H1 (cell line): ENCODE results near the gene SNX12. TPM values are rescaled to one million over a fixed set of nuclear protein-coding genes. Genes with fewer than 3 reads are reported as not detected.

Experiments used
- CTCF ChIA-PET: fragments of 300-600 bp; sonication (Branson Sonifier 250); formaldehyde crosslinking; loops from one replicate; lab custom pipeline; 2021; ENCODE audit not compliant: partially characterized antibody; lab: Charles Lee
- POLR2A ChIA-PET: fragments of 300-600 bp; sonication (Branson Sonifier 250); formaldehyde crosslinking; loops from one replicate; lab custom pipeline; 2021; ENCODE audit warnings: inconsistent platforms; ENCODE audit not compliant: partially characterized antibody; lab: Charles Lee
- DNase-seq, 2 experiments: peaks; one replicate each; pipeline versions ENCODE4 v3.0.0 to v3.0.0-alpha.2; 2010 to 2022; ENCODE audit warnings: low spot score in 2 of 2, low read depth in 1 of 2, mixed read lengths in 1 of 2
- FAIRE-seq: peaks from 2 replicates; lab custom pipeline; 2011; peaks lifted over from hg19 to GRCh38; lab: Jason Lieb, UNC
- H2AFZ ChIP-seq: 2 replicates; pipeline ENCODE4 v1.8.1; 2012; ENCODE audit warnings: low read length, inconsistent platforms
- H2AK5ac ChIP-seq: 2 replicates; pipeline ENCODE4 v1.6.1; 2013; ENCODE audit warnings: low read depth, low read length
- H2BK120ac ChIP-seq: replicated peaks from 2 replicates; pipeline ENCODE3; 2013; ENCODE audit warnings: low read depth, low read length, inconsistent platforms
- H2BK12ac ChIP-seq: 2 replicates; pipeline ENCODE4 v1.6.1; 2013; ENCODE audit warnings: low read depth, low read length
- H2BK15ac ChIP-seq: 2 replicates; pipeline ENCODE4 v1.6.1; 2013; ENCODE audit warnings: low read length
- H2BK20ac ChIP-seq: 2 replicates; pipeline ENCODE4 v1.6.1; 2013; ENCODE audit warnings: low read length
- H2BK5ac ChIP-seq: 2 replicates; pipeline ENCODE4 v1.6.1; 2013; ENCODE audit warnings: low read depth, low read length
- H3K14ac ChIP-seq: 2 replicates; pipeline ENCODE4 v1.6.1; 2013; ENCODE audit warnings: inconsistent platforms; ENCODE audit not compliant: insufficient read length
- H3K18ac ChIP-seq: 2 replicates; pipeline ENCODE4 v1.6.1; 2013; ENCODE audit warnings: low read length; ENCODE audit errors: extremely low read depth
- H3K23ac ChIP-seq: 2 replicates; pipeline ENCODE4 v1.6.1; 2013; ENCODE audit warnings: inconsistent platforms; ENCODE audit not compliant: insufficient read length
- H3K23me2 ChIP-seq: 2 replicates; pipeline ENCODE4 v1.6.1; 2013; ENCODE audit warnings: low read depth, low read length
- H3K27ac ChIP-seq: 2 replicates; pipeline ENCODE4 v1.6.1; 2011; ENCODE audit warnings: low read depth, low read length, inconsistent platforms
- H3K27me3 ChIP-seq, 4 experiments: replicated peaks in 1 of 4; 1 replicate in 1 of 4; 2 replicates in 3 of 4; pipeline versions ENCODE4 v1.6.1 to v1.8.1; 2011 to 2013; ENCODE audit warnings: low read length in 3 of 4, mild to moderate bottlenecking in 3 of 4, inconsistent platforms in 2 of 4, mixed read lengths in 2 of 4, moderate library complexity in 1 of 4; ENCODE audit not compliant: control insufficient read depth in 3 of 4, insufficient read depth in 3 of 4; ENCODE audit errors: extremely low read depth in 1 of 4
- H3K36me3 ChIP-seq, 4 experiments: 2 replicates each; pipeline versions ENCODE4 v1.6.1 to v1.8.1; 2011 to 2013; ENCODE audit warnings: mild to moderate bottlenecking in 4 of 4, low read length in 3 of 4, moderate library complexity in 2 of 4, control low read depth in 1 of 4, inconsistent platforms in 1 of 4; ENCODE audit not compliant: insufficient read depth in 4 of 4, control insufficient read depth in 2 of 4
- H3K4ac ChIP-seq: replicated peaks from 2 replicates; pipeline ENCODE3; 2013; ENCODE audit warnings: low read length, low read depth, mixed read lengths, inconsistent platforms; ENCODE audit not compliant: insufficient read length
- H3K4me1 ChIP-seq, 4 experiments: replicated peaks in 1 of 4; 1 replicate in 1 of 4; 2 replicates in 3 of 4; pipeline versions ENCODE4 v1.6.1 to v1.8.1; 2011 to 2013; ENCODE audit warnings: low read length in 3 of 4, inconsistent platforms in 2 of 4, mixed read lengths in 1 of 4; ENCODE audit not compliant: insufficient read depth in 4 of 4, control insufficient read depth in 3 of 4
- H3K4me2 ChIP-seq, 2 experiments: 2 replicates each; pipeline versions ENCODE4 v1.6.1 to v1.8.1; 2011 to 2013; ENCODE audit warnings: low read depth in 2 of 2, low read length in 2 of 2, control low read depth in 1 of 2, inconsistent platforms in 1 of 2, mild to moderate bottlenecking in 1 of 2; ENCODE audit not compliant: insufficient read depth in 1 of 2
- H3K4me3 ChIP-seq, 4 experiments: fragments of 200-600, 300-600 bp in 1 of 4; sonication (generic), shearing (Covaris generic), sonication (Bioruptor Twin) in 1 of 4; 2 replicates each; pipeline versions ENCODE4 v1.5.1 to v1.8.1; 2011 to 2016; ENCODE audit warnings: low read length in 4 of 4, low read depth in 3 of 4, control low read depth in 2 of 4, inconsistent platforms in 2 of 4, mild to moderate bottlenecking in 2 of 4, mixed read lengths in 1 of 4, moderate library complexity in 1 of 4; ENCODE audit not compliant: insufficient read depth in 2 of 4; ENCODE audit errors: extremely low read depth in 1 of 4
- H3K56ac ChIP-seq: replicated peaks from 2 replicates; pipeline ENCODE3; 2013; ENCODE audit warnings: low read depth, mild to moderate bottlenecking, mixed read lengths, low read length, inconsistent platforms; ENCODE audit not compliant: insufficient read length
- H3K79me1 ChIP-seq: 2 replicates; pipeline ENCODE4 v1.6.1; 2013; ENCODE audit warnings: low read depth, low read length, control low read depth
- H3K79me2 ChIP-seq, 2 experiments: 2 replicates each; pipeline versions ENCODE4 v1.6.1 to v1.8.1; 2012 to 2013; ENCODE audit warnings: low read length in 2 of 2, mild to moderate bottlenecking in 2 of 2, inconsistent platforms in 1 of 2; ENCODE audit not compliant: insufficient read depth in 2 of 2, control insufficient read depth in 1 of 2
- H3K9ac ChIP-seq, 4 experiments: replicated peaks in 1 of 4; 1 replicate in 1 of 4; 2 replicates in 3 of 4; pipeline versions ENCODE4 v1.6.1 to v1.8.1; 2011 to 2013; ENCODE audit warnings: low read depth in 3 of 4, low read length in 3 of 4, control low read depth in 2 of 4, mild to moderate bottlenecking in 2 of 4, moderate library complexity in 2 of 4, inconsistent platforms in 1 of 4; ENCODE audit errors: extremely low read depth in 1 of 4
- H3K9me3 ChIP-seq, 2 experiments: 2 replicates each; pipeline versions ENCODE4 v1.6.1 to v1.8.1; 2012 to 2013; ENCODE audit warnings: mild to moderate bottlenecking in 2 of 2, moderate library complexity in 2 of 2, control low read depth in 1 of 2, inconsistent platforms in 1 of 2, low read depth in 1 of 2, low read length in 1 of 2, mixed read lengths in 1 of 2; ENCODE audit not compliant: insufficient read depth in 2 of 2
- H4K20me1 ChIP-seq, 2 experiments: replicated peaks in 1 of 2; 2 replicates each; pipeline versions ENCODE3 to v1.8.1; 2011 to 2013; ENCODE audit warnings: inconsistent platforms in 2 of 2, low read length in 2 of 2, mild to moderate bottlenecking in 1 of 2; ENCODE audit not compliant: insufficient read depth in 2 of 2, control insufficient read depth in 1 of 2
- H4K5ac ChIP-seq: 2 replicates; pipeline ENCODE4 v1.6.1; 2013; ENCODE audit warnings: low read length, low read depth, mixed read lengths, inconsistent platforms; ENCODE audit not compliant: insufficient read length
- H4K8ac ChIP-seq: 2 replicates; pipeline ENCODE4 v1.8.0; 2013; ENCODE audit warnings: mild to moderate bottlenecking, moderate library complexity, low read length, inconsistent platforms; ENCODE audit not compliant: insufficient read depth; ENCODE audit errors: extremely low read depth
- H4K91ac ChIP-seq: replicated peaks from 2 replicates; pipeline ENCODE3; 2013; ENCODE audit warnings: low read length, mixed read lengths, inconsistent platforms; ENCODE audit not compliant: insufficient read length
- RAD21 ChIP-seq, 2 experiments: IDR thresholded peaks in 1 of 2; conservative IDR thresholded peaks in 1 of 2; 2 replicates each; pipeline ENCODE4 v1.6.1; 2011; ENCODE audit warnings: low read depth in 2 of 2, low read length in 2 of 2, improper control_type of control experiment in 1 of 2, inconsistent platforms in 1 of 2, mild to moderate bottlenecking in 1 of 2, moderate library complexity in 1 of 2
- WGBS, 2 experiments: shearing (Covaris generic) in 1 of 2; methylation state at CpG; one replicate each; pipeline versions ENCODE4 v1.1.6 to v1.1.7; 2013 to 2015; ENCODE audit warnings: low lambda C conversion rate in 2 of 2, mixed read lengths in 2 of 2, inconsistent platforms in 1 of 2, low coverage in 1 of 2, missing lambda C conversion rate in 1 of 2; ENCODE audit not compliant: insufficient replicate concordance in 2 of 2, insufficient coverage in 1 of 2, insufficient read length in 1 of 2; ENCODE audit errors: extremely low coverage in 1 of 2, missing lambda C conversion rate in 1 of 2; 5-methylcytosine and 5-hydroxymethylcytosine counted together
- polyA plus RNA-seq, 7 experiments: library from polyadenylated mRNA; depleted of rRNA in 3 of 7; stranded (reverse) in 5 of 7; unstranded in 2 of 7; fragments of >200 nt in 5 of 7; fragments of 200-250 nt in 2 of 7; gene quantifications; 1 replicate in 5 of 7; 2 replicates in 1 of 7; 4 replicates in 1 of 7; pipeline versions ENCODE4 v1.2.1 to v1.2.3, GENCODE V29; 2011 to 2013; ENCODE audit warnings: missing spikeins in 2 of 7, mixed read lengths in 2 of 7
- total RNA-seq: library from RNA; stranded (reverse); fragmentation: NEBNext Ultra II Directional; extraction: Animal tissue kit (Norgen Biotek cat#: 25700); gene quantifications from 2 replicates; pipeline ENCODE4 v1.2.1, GENCODE V29; 2021

SNX12 gene
- total and polyA plus RNA-seq, 2 of the 8 experiments (the other 6 are each of a cell fraction or from before 2014, with no cell fraction given): 72.1 to 74.2 TPM

GRCh38 chrX:71107762-71108360 lies 39.7 kb upstream of the SNX12 start:
- 73% methylated on average over 6 of the region's 9 CpGs; no CpG with 5 or more reads in 1 of the 2 experiments for WGBS, 2 experiments
- H3K27ac ChIP-seq: no peak overlapping the region
- CTCF ChIA-PET: no interaction called here

More at GRCh38 chrX:71107762-71108360, 39.7 kb upstream of the SNX12 start:
- Histone ChIP-seq H3K23ac (no peak overlapping the region), H2BK5ac (no peak overlapping the region), H4K8ac (no peak overlapping the region), H2BK12ac (no peak overlapping the region), H3K14ac (no peak overlapping the region), H3K79me2 (no peaks in the 10 kb centered on the region), H2BK120ac (no peak overlapping the region), H2BK15ac (no peak overlapping the region), H3K9me3 (no peaks in the 10 kb centered on the region), H3K56ac (no peak overlapping the region), H2BK20ac (no peak overlapping the region), H2AFZ (no peak overlapping the region), H4K5ac (no peak overlapping the region), H3K18ac (no peak overlapping the region), H3K27me3 (peaks cover 0 to 2% (median 0%) of the 10 kb centered on the region in 4 experiments; a peak in 2 of 7 replicates), H4K20me1 (no peaks in the 10 kb centered on the region), H3K23me2 (peaks cover 2% of the 10 kb centered on the region; the same call in 1 of the 2 replicates), H3K4me2 (no peak overlapping the region), H3K4me3 (no peak overlapping the region), H3K4ac (no peak overlapping the region), H3K4me1 (peaks cover 2 to 21% (median 6%) of the 10 kb centered on the region in 4 experiments; a peak in 3 of 7 replicates), H3K9ac (no peak overlapping the region), H4K91ac (no peak overlapping the region), H3K36me3 (no peaks in the 10 kb centered on the region), H3K79me1 (no peaks in the 10 kb centered on the region), H2AK5ac (no peak overlapping the region)
- FAIRE-seq: no peak
- POLR2A ChIA-PET: interaction anchor here (0.8 kb wide), 1 partner anchor 11 kb away, joined by 3 read pairs; the partner anchor contains the start of gene MED12
- DNase-seq: no peak
- TF ChIP-seq RAD21 (IDR thresholded peaks at IDR 0.05 in 1 of 2, conservative IDR thresholded peaks at IDR 0.05 in 1 of 2; ENCODE audit: low read depth in 2 of 2, low read length in 2 of 2): no peak
